H1 (cell line): ENCODE measurements around the gene ADGRL3.

Experiments used
- BACH1 ChIP-seq: IDR thresholded peaks from 2 replicates; pipeline ENCODE4 v1.6.1; 2012; ENCODE audit warnings: low read length, improper control_type of control experiment
- CTCF ChIP-seq, 3 experiments: IDR thresholded peaks; 1 replicate in 2 of 3; 2 replicates in 1 of 3; pipeline versions ENCODE4 v1.5.1 to v1.6.1; 2011; ENCODE audit warnings: low read length in 3 of 3, mild to moderate bottlenecking in 3 of 3, inconsistent platforms in 2 of 3, low read depth in 1 of 3, moderate library complexity in 1 of 3; ENCODE audit not compliant: insufficient read depth in 1 of 3; ENCODE audit errors: control extremely low read depth in 1 of 3
- EZH2 ChIP-seq: fragments of 200-600 bp; sonication (generic); IDR thresholded peaks from 2 replicates; pipeline ENCODE4 v1.7.1; 2012; ENCODE audit warnings: low read depth, mild to moderate bottlenecking, moderate library complexity, low read length, inconsistent platforms; ENCODE audit not compliant: severe bottlenecking
- SIN3A ChIP-seq, 2 experiments: IDR thresholded peaks in 1 of 2; conservative IDR thresholded peaks in 1 of 2; 2 replicates each; pipeline ENCODE4 v1.6.1; 2011 to 2012; ENCODE audit warnings: low read length in 2 of 2, improper control_type of control experiment in 1 of 2, low read depth in 1 of 2, mild to moderate bottlenecking in 1 of 2
- SRF ChIP-seq: IDR thresholded peaks from 2 replicates; pipeline ENCODE4 v1.6.1; 2011; ENCODE audit warnings: mild to moderate bottlenecking, low read depth, low read length, moderate library complexity

GRCh38 chr4:62051332-62051731, 851.2 kb downstream of the ADGRL3 start:
- TF ChIP-seq BACH1: no peak
- no peak for TF ChIP-seq SRF
- TF ChIP-seq SIN3A (conservative IDR thresholded peaks at IDR 0.05 in 1 of 2, IDR thresholded peaks at IDR 0.05 in 1 of 2; ENCODE audit: low read depth in 1 of 2, low read length in 2 of 2): no peak
- TF ChIP-seq EZH2: no peak
- TF ChIP-seq CTCF (IDR thresholded peaks at IDR 0.05; ENCODE audit: control extremely low read depth in 1 of 3, insufficient read depth in 1 of 3, low read depth in 1 of 3, low read length in 3 of 3): no peak
